Ascending aorta (tissue), 2 donors: ENCODE measurements around the gene ENOX1. TPM values are rescaled to one million over a fixed set of nuclear protein-coding genes. Genes with fewer than 3 reads are reported as not detected.

Experiments used
- DNase-seq, 2 donors: peaks; one replicate each; pipeline ENCODE4 v3.0.0-alpha.2; 2019; ENCODE audit warnings: low spot score in 2 of 2
- H3K27ac ChIP-seq, 2 donors: fragments of 200-600 bp; sonication (generic); one replicate each; pipeline ENCODE4 v1.5.1; 2016 to 2017; ENCODE audit warnings: mild to moderate bottlenecking in 1 of 2
- H3K27me3 ChIP-seq: fragments of 200-600 bp; sonication (generic); one replicate; pipeline ENCODE4 v1.5.1; 2017
- H3K36me3 ChIP-seq, 2 donors: fragments of 200-600 bp; sonication (generic); one replicate each; pipeline ENCODE4 v1.5.1; 2016
- H3K4me1 ChIP-seq, 2 donors: fragments of 200-600 bp; sonication (generic); one replicate each; pipeline ENCODE4 v1.5.1; 2016 to 2017; ENCODE audit warnings: mild to moderate bottlenecking in 1 of 2
- H3K4me3 ChIP-seq, 2 donors: fragments of 200-600 bp; sonication (generic); one replicate each; pipeline ENCODE4 v1.5.1; 2016 to 2017; ENCODE audit warnings: mild to moderate bottlenecking in 1 of 2
- H3K9me3 ChIP-seq, 2 donors: fragments of 200-600 bp; sonication (generic); one replicate each; pipeline ENCODE4 v1.5.1; 2016
- intact Hi-C: fragments of 100-400 bp; cut with DNase I; formaldehyde crosslinking; loops from one replicate; pipeline ENCODE4 v1.15.1; 2023
- total RNA-seq: library from RNA; depleted of rRNA; stranded (reverse); fragments of >200 nt; gene quantifications from one replicate; pipeline ENCODE4 v1.1.0, GENCODE V29; 2016
- TF ChIP-seq, protein P1 (sequence below), 3 experiments: fragments of 200-600 bp in 2 of 3; fragments of 450-650 bp in 1 of 3; sonication (generic) in 2 of 3; IDR thresholded peaks; one replicate each; pipeline ENCODE4 v1.5.1; 2016 to 2019; ENCODE audit warnings: antibody characterized with exemption in 3 of 3, mild to moderate bottlenecking in 1 of 3, moderate library complexity in 1 of 3

The ENOX1 gene
- total RNA-seq, 1 donor from 2014 or later = 0.21 TPM

DNA sequence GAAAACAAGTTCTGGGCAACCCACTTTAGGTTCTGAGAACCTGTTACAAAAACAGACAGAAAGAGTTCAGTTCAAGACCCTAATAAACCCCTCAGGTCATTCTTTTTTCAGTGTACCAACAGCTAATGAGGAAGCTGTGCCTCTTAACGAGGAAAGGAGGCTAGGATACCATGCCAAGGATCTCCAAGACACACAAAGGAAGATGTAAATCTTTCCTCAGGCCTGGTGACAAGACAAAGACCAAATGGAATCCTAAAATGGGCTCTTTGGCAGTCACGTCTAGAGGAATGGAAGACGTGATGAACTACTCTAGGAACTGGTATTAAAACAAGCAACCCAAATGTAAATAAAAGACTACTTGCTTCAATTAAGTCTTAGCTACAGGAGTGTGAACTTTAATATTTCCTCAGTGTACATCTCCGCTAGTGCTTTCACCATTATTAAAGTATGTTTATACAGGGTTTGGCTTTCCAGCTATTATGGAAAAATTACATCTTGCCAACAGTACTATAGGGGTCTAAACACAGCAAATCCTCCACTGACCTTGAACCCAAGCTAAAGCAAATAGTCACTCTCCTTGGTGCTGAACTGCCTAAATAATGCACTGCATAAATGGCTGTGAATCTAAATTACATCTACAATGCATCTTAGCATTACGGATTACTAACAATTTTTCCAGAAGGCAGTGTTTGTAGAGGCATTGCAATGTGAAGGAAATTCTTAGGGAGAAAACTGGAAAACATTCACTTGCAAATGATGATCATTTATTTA is 42.3 kb downstream of the ENOX1 start:
- DNase-seq = no peak
- no peaks in the 10 kb centered on the region for H3K27me3 ChIP-seq
- H3K4me3 ChIP-seq = no peak overlapping the region
- TF ChIP-seq, protein P1, sequence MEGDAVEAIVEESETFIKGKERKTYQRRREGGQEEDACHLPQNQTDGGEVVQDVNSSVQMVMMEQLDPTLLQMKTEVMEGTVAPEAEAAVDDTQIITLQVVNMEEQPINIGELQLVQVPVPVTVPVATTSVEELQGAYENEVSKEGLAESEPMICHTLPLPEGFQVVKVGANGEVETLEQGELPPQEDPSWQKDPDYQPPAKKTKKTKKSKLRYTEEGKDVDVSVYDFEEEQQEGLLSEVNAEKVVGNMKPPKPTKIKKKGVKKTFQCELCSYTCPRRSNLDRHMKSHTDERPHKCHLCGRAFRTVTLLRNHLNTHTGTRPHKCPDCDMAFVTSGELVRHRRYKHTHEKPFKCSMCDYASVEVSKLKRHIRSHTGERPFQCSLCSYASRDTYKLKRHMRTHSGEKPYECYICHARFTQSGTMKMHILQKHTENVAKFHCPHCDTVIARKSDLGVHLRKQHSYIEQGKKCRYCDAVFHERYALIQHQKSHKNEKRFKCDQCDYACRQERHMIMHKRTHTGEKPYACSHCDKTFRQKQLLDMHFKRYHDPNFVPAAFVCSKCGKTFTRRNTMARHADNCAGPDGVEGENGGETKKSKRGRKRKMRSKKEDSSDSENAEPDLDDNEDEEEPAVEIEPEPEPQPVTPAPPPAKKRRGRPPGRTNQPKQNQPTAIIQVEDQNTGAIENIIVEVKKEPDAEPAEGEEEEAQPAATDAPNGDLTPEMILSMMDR (IDR thresholded peaks at IDR 0.05) = no peak
- H3K36me3 ChIP-seq = no peaks in the 10 kb centered on the region
- intact Hi-C loops = no loop called here
- no peaks in the 10 kb centered on the region for H3K4me1 ChIP-seq
- H3K27ac ChIP-seq = no peak overlapping the region
- H3K9me3 ChIP-seq = no peaks in the 10 kb centered on the region

GRCh38 chr13:43742911-43743310 is 43.9 kb downstream of the ENOX1 start:
- H3K9me3 ChIP-seq = no peaks in the 10 kb centered on the region
- H3K36me3 ChIP-seq = no peaks in the 10 kb centered on the region
- no peaks in the 10 kb centered on the region for H3K4me1 ChIP-seq
- H3K27ac ChIP-seq = no peak overlapping the region
- DNase-seq = no peak
- H3K27me3 ChIP-seq = no peaks in the 10 kb centered on the region
- H3K4me3 ChIP-seq = no peak overlapping the region
- TF ChIP-seq, protein P1 (IDR thresholded peaks at IDR 0.05) = no peak
- intact Hi-C loops = no loop called here

DNA sequence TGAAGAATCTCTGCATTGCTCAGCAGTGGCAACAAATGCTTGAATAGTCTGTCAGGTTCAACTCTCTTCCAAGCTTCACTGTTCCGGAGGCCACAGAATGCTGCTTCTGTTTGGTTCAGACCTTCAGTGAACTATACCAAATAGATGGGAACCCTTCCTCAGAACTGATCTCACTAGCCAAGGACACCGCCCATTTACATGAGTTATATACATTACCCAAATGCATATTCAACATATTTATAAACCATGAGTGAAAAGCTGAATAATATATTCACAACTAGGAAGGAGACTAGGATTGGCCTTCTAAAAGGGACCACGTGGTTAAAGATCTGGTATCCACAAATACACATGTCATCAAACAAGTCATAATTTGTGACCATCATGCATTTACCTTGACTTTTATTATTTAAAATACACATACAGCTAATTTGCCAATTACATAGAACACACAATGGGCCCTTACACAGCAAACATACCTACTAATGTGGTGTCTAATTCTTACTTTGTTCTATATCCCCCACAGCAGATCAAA is 49.3 kb downstream of the ENOX1 start:
- TF ChIP-seq, protein P1 (IDR thresholded peaks at IDR 0.05) = no peak
- Histone ChIP-seq H3K27ac (no peak overlapping the region), H3K4me3 (no peak overlapping the region), H3K36me3 (no peaks in the 10 kb centered on the region), H3K27me3 (no peaks in the 10 kb centered on the region), H3K4me1 (no peaks in the 10 kb centered on the region), H3K9me3 (no peaks in the 10 kb centered on the region)
- intact Hi-C loops = no loop called here
- no peak for DNase-seq

- H3K27me3 ChIP-seq = no peaks in the 10 kb centered on the region
- TF ChIP-seq, protein P1 (IDR thresholded peaks at IDR 0.05) = no peak
- intact Hi-C loops = no loop called here
Observed at GRCh38 chr13:43732726-43733125, 54.0 kb downstream of the ENOX1 start.

DNA sequence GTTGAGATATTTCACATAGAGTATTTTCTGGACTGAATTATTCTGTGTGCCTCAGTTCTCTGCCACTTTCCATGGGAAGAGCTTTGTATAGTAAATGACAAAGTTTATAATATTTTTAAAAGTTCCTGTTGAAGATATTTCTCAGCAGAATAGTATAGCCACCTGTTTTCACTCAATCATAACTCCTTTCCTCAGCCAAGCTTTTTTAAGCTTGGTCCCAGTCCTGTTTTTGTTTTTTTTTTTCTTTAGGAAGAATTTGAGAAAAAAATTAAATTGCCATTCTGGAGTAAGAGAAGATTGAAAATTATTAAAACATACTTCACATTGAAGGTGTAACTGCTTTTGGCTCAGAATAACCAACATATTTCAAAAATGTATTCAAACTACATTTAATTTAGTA is 55.5 kb downstream of the ENOX1 start:
- no peak overlapping the region for H3K27ac ChIP-seq
- TF ChIP-seq, protein P1 (IDR thresholded peaks at IDR 0.05) = no peak
- no peaks in the 10 kb centered on the region for H3K27me3 ChIP-seq
- intact Hi-C loops = no loop called here
- H3K4me3 ChIP-seq = no peak overlapping the region
- DNase-seq = no peak
- no peaks in the 10 kb centered on the region for H3K4me1 ChIP-seq
- no peaks in the 10 kb centered on the region for H3K9me3 ChIP-seq
- no peaks in the 10 kb centered on the region for H3K36me3 ChIP-seq

More at GRCh38 chr13:43732726-43733125, 54.0 kb downstream of the ENOX1 start:
- DNase-seq = no peak
- Histone ChIP-seq H3K4me1 (no peaks in the 10 kb centered on the region), H3K9me3 (no peaks in the 10 kb centered on the region), H3K4me3 (no peak overlapping the region), H3K27ac (no peak overlapping the region), H3K36me3 (no peaks in the 10 kb centered on the region)
